KOPT-K1 (cell line): ENCODE results near the gene CERCAM.

Experiments used
- H3K27ac ChIP-seq: fragments of 200-600 bp; sonication (generic); 2 replicates; pipeline ENCODE4 v1.5.1; 2016; ENCODE audit warnings: antibody characterized with exemption, mild to moderate bottlenecking, low read depth, low read length; ENCODE audit not compliant: poor library complexity, severe bottlenecking
- H3K36me3 ChIP-seq: fragments of 200-600 bp; sonication (generic); 2 replicates; pipeline ENCODE4 v1.5.1; 2017; ENCODE audit warnings: antibody characterized with exemption, mild to moderate bottlenecking, low read length, moderate library complexity; ENCODE audit not compliant: insufficient read depth
- H3K9me3 ChIP-seq: fragments of 200-600 bp; sonication (generic); 2 replicates; pipeline ENCODE4 v1.5.1; 2017; ENCODE audit warnings: antibody characterized with exemption, low read length, mild to moderate bottlenecking; ENCODE audit not compliant: insufficient read depth, poor library complexity, severe bottlenecking

CERCAM gene

GRCh38 chr9:128389395-128390149, 31.1 kb upstream of the CERCAM start:
- Histone ChIP-seq H3K9me3 (no peaks in the 10 kb centered on the region), H3K36me3 (peaks cover 75% of the 10 kb centered on the region), H3K27ac (no peak overlapping the region)

- H3K9me3 ChIP-seq = no peaks in the 10 kb centered on the region
- H3K27ac ChIP-seq = no peak overlapping the region
- H3K36me3 ChIP-seq = peaks cover 67% of the 10 kb centered on the region
Measured at GRCh38 chr9:128390150-128390812, 30.4 kb upstream of the CERCAM start.

GRCh38 chr9:128390813-128391711, 29.6 kb upstream of the CERCAM start:
- no peaks in the 10 kb centered on the region for H3K9me3 ChIP-seq
- no peak overlapping the region for H3K27ac ChIP-seq
- peaks cover 60% of the 10 kb centered on the region for H3K36me3 ChIP-seq

- no peak overlapping the region for H3K27ac ChIP-seq
- no peaks in the 10 kb centered on the region for H3K9me3 ChIP-seq
- H3K36me3 ChIP-seq = peaks cover 51% of the 10 kb centered on the region
Measured at GRCh38 chr9:128391956-128392301, 28.7 kb upstream of the CERCAM start.

GRCh38 chr9:128392302-128393144, 28.1 kb upstream of the CERCAM start:
- H3K27ac ChIP-seq = no peak overlapping the region
- H3K36me3 ChIP-seq = peaks cover 45% of the 10 kb centered on the region
- H3K9me3 ChIP-seq = no peaks in the 10 kb centered on the region

GRCh38 chr9:128393145-128393775, 27.4 kb upstream of the CERCAM start:
- no peak overlapping the region for H3K27ac ChIP-seq
- H3K9me3 ChIP-seq = no peaks in the 10 kb centered on the region
- H3K36me3 ChIP-seq = peaks cover 38% of the 10 kb centered on the region

GRCh38 chr9:128393970-128394369, 26.7 kb upstream of the CERCAM start:
- H3K27ac ChIP-seq = no peak overlapping the region
- H3K9me3 ChIP-seq = no peaks in the 10 kb centered on the region
- peaks cover 31% of the 10 kb centered on the region; the same call in 1 of the 2 replicates for H3K36me3 ChIP-seq

GRCh38 chr9:128394379-128395168, 26.1 kb upstream of the CERCAM start:
- peaks cover 25% of the 10 kb centered on the region; the same call in 1 of the 2 replicates for H3K36me3 ChIP-seq
- no peaks in the 10 kb centered on the region for H3K9me3 ChIP-seq
- H3K27ac ChIP-seq = no peak overlapping the region

- Histone ChIP-seq H3K9me3 (no peaks in the 10 kb centered on the region), H3K27ac (no peak overlapping the region), H3K36me3 (no peaks in the 10 kb centered on the region)
Measured at GRCh38 chr9:128396970-128397613, 23.6 kb upstream of the CERCAM start.

GRCh38 chr9:128397831-128398230, 22.8 kb upstream of the CERCAM start:
- no peak overlapping the region for H3K27ac ChIP-seq
- no peaks in the 10 kb centered on the region for H3K9me3 ChIP-seq
- no peaks in the 10 kb centered on the region for H3K36me3 ChIP-seq

GRCh38 chr9:128399861-128400260, 20.8 kb upstream of the CERCAM start:
- no peak overlapping the region for H3K27ac ChIP-seq
- H3K36me3 ChIP-seq = no peaks in the 10 kb centered on the region
- no peaks in the 10 kb centered on the region for H3K9me3 ChIP-seq

- Histone ChIP-seq H3K9me3 (no peaks in the 10 kb centered on the region), H3K36me3 (no peaks in the 10 kb centered on the region), H3K27ac (no peak overlapping the region)
Measured at GRCh38 chr9:128404560-128404959, 16.1 kb upstream of the CERCAM start.

- no peak overlapping the region for H3K27ac ChIP-seq
- H3K36me3 ChIP-seq = no peaks in the 10 kb centered on the region
Measured at GRCh38 chr9:128405077-128405779, 15.4 kb upstream of the CERCAM start.

More at GRCh38 chr9:128405077-128405779, 15.4 kb upstream of the CERCAM start:
- H3K9me3 ChIP-seq = no peaks in the 10 kb centered on the region
